HG03439 (cell line): ENCODE measurements around the gene PIP5K1A.
"Not testable (repeated sequence)": the region's sequence is repeated elsewhere in the genome, so short reads cannot be mapped to it uniquely, and the experiment has no call there.

ENCODE experiments used
- ATAC-seq: cut with Tn5 transposase; IDR thresholded peaks from one replicate; pipeline ENCODE4 v1.9.1; 2021; ENCODE audit warnings: mild to moderate bottlenecking, moderate library complexity; ENCODE audit not compliant: unreplicated experiment

PIP5K1A gene

GRCh38 chr1:151192047-151192446, 6.3 kb upstream of the PIP5K1A start:
- ATAC-seq = no peak

GRCh38 chr1:151193304-151193703, 5.0 kb upstream of the PIP5K1A start:
- no peak for ATAC-seq

- ATAC-seq = no peak
These were observed 4.5 kb upstream of the PIP5K1A start for GRCh38 chr1:151193856-151194255.

- not testable (repeated sequence) for ATAC-seq
These were observed 3.3 kb upstream of the PIP5K1A start for GRCh38 chr1:151194894-151195594.

- no peak for ATAC-seq
These were observed 2.0 kb upstream of the PIP5K1A start for GRCh38 chr1:151196292-151196800.

GRCh38 chr1:151197863-151198253, 494 bp upstream of the PIP5K1A start:
- ATAC-seq = no peak

GRCh38 chr1:151199873-151200581, 1.7 kb downstream of the PIP5K1A start:
- ATAC-seq = no peak

- ATAC-seq = not testable (repeated sequence)
These were observed 7.1 kb downstream of the PIP5K1A start for GRCh38 chr1:151205381-151205965.

- ATAC-seq = no peak
These were observed 12.5 kb downstream of the PIP5K1A start for GRCh38 chr1:151210830-151211229.

- ATAC-seq = no peak
These were observed 13.8 kb downstream of the PIP5K1A start for GRCh38 chr1:151211972-151212705.

GRCh38 chr1:151213560-151213959, 15.2 kb downstream of the PIP5K1A start:
- no peak for ATAC-seq

GRCh38 chr1:151221616-151222015, 23.3 kb downstream of the PIP5K1A start:
- ATAC-seq = no peak

- ATAC-seq = no peak
These were observed 23.8 kb downstream of the PIP5K1A start for GRCh38 chr1:151222130-151222529.

- no peak for ATAC-seq
These were observed 36.9 kb downstream of the PIP5K1A start for GRCh38 chr1:151235235-151235634.

- no peak for ATAC-seq
These were observed 39.5 kb downstream of the PIP5K1A start for GRCh38 chr1:151237678-151238466.

GRCh38 chr1:151238467-151238739, 40.1 kb downstream of the PIP5K1A start:
- no peak for ATAC-seq

GRCh38 chr1:151242442-151242841, 44.1 kb downstream of the PIP5K1A start:
- ATAC-seq = no peak

GRCh38 chr1:151243683-151244216, 45.4 kb downstream of the PIP5K1A start:
- ATAC-seq = no peak

GRCh38 chr1:151246786-151247185, 48.4 kb downstream of the PIP5K1A start:
- ATAC-seq = no peak
